ENCODE measurements around the gene ZDHHC3.

The ZDHHC3 gene

GRCh38 chr3:44926172-44926571 lies 49.8 kb downstream of the ZDHHC3 start:
- DNase-seq = no peak

GRCh38 chr3:44924457-44925084 lies 51.4 kb downstream of the ZDHHC3 start:
- no peak for DNase-seq

- DNase-seq = no peak
Observed at GRCh38 chr3:44923632-44924456, 52.1 kb downstream of the ZDHHC3 start.

GRCh38 chr3:44920081-44920480 lies 55.9 kb downstream of the ZDHHC3 start:
- DNase-seq = no peak

GRCh38 chr3:44918581-44918980 lies 57.4 kb downstream of the ZDHHC3 start:
- DNase-seq = no peak

GRCh38 chr3:44918087-44918486 lies 57.9 kb downstream of the ZDHHC3 start:
- no peak for DNase-seq

GRCh38 chr3:44915702-44916438 lies 60.1 kb downstream of the ZDHHC3 start:
- no peak for DNase-seq

- no peak for DNase-seq
Observed at GRCh38 chr3:44914936-44915335, 61.0 kb downstream of the ZDHHC3 start.

GRCh38 chr3:44913868-44914468 lies 62.0 kb downstream of the ZDHHC3 start:
- DNase-seq = peak; percentile 45

- DNase-seq = no peak
Observed at GRCh38 chr3:44910693-44911092, 65.3 kb downstream of the ZDHHC3 start.

GRCh38 chr3:44909063-44909462 lies 66.9 kb downstream of the ZDHHC3 start:
- no peak for DNase-seq

- DNase-seq = no peak
Observed at GRCh38 chr3:44907612-44908011, 68.4 kb downstream of the ZDHHC3 start.

GRCh38 chr3:44906997-44907396 lies 69.0 kb downstream of the ZDHHC3 start:
- no peak for DNase-seq

- no peak for DNase-seq
Observed at GRCh38 chr3:44905446-44906157, 70.4 kb downstream of the ZDHHC3 start.

GRCh38 chr3:44903751-44904150 lies 72.2 kb downstream of the ZDHHC3 start:
- DNase-seq = no peak

GRCh38 chr3:44903314-44903713 lies 72.7 kb downstream of the ZDHHC3 start:
- DNase-seq = peak; percentile 25

- DNase-seq = peak; percentile 13
Observed at GRCh38 chr3:44902628-44903027, 73.3 kb downstream of the ZDHHC3 start.

- DNase-seq = no peak
Observed at GRCh38 chr3:44899683-44900367, 76.1 kb downstream of the ZDHHC3 start.

GRCh38 chr3:44896440-44896839 lies 79.5 kb downstream of the ZDHHC3 start:
- no peak for DNase-seq

GRCh38 chr3:44894485-44894884 lies 81.5 kb downstream of the ZDHHC3 start:
- DNase-seq = no peak

GRCh38 chr3:44893097-44893496 lies 82.9 kb downstream of the ZDHHC3 start:
- peak; percentile 65 for DNase-seq

GRCh38 chr3:44892689-44893088 lies 83.3 kb downstream of the ZDHHC3 start:
- DNase-seq = no peak
